Liver (tissue), 9 donors: ENCODE data around the gene COX4I1. TPM values are rescaled to one million over a fixed set of nuclear protein-coding genes. Genes with fewer than 3 reads are reported as not detected.

Experiments used
- DNase-seq: peaks from one replicate; pipeline ENCODE4 v3.0.0-alpha.2; 2017; ENCODE audit warnings: low spot score
- H3K27ac ChIP-seq, 2 donors: one replicate each; pipeline ENCODE4 v1.7.0; 2013; ENCODE audit warnings: inconsistent platforms in 2 of 2, low read length in 2 of 2, control low read depth in 1 of 2, low read depth in 1 of 2, mild to moderate bottlenecking in 1 of 2
- H3K27me3 ChIP-seq, 4 donors: one replicate each; pipeline versions ENCODE4 v1.6.1 to v1.7.0; 2013; ENCODE audit warnings: low read length in 3 of 4, inconsistent platforms in 1 of 4, mild to moderate bottlenecking in 1 of 4, moderate library complexity in 1 of 4; ENCODE audit not compliant: control insufficient read depth in 4 of 4, insufficient read depth in 4 of 4
- H3K36me3 ChIP-seq, 4 donors: one replicate each; pipeline versions ENCODE4 v1.6.1 to v1.7.0; 2013; ENCODE audit warnings: low read length in 3 of 4, mild to moderate bottlenecking in 3 of 4, low read depth in 1 of 4, moderate library complexity in 1 of 4; ENCODE audit not compliant: control insufficient read depth in 4 of 4, insufficient read depth in 3 of 4
- H3K4me1 ChIP-seq, 4 donors: one replicate each; pipeline versions ENCODE4 v1.6.1 to v1.7.0; 2013; ENCODE audit warnings: low read length in 3 of 4, mild to moderate bottlenecking in 3 of 4, moderate library complexity in 1 of 4; ENCODE audit not compliant: control insufficient read depth in 4 of 4, insufficient read depth in 4 of 4
- H3K4me3 ChIP-seq, 3 donors: one replicate each; pipeline versions ENCODE4 v1.6.1 to v1.7.0; 2013; ENCODE audit warnings: low read length in 3 of 3, control low read depth in 1 of 3, low read depth in 1 of 3, mild to moderate bottlenecking in 1 of 3
- H3K9ac ChIP-seq, 2 donors: one replicate each; pipeline ENCODE4 v1.7.0; 2013; ENCODE audit warnings: low read length in 2 of 2, mild to moderate bottlenecking in 2 of 2, moderate library complexity in 2 of 2, control low read depth in 1 of 2, low read depth in 1 of 2
- H3K9me3 ChIP-seq, 4 donors: one replicate each; pipeline versions ENCODE4 v1.6.1 to v1.7.0; 2013; ENCODE audit warnings: low read length in 3 of 4; ENCODE audit not compliant: control insufficient read depth in 4 of 4
- ATF3 ChIP-seq: IDR thresholded peaks from 2 replicates; pipeline ENCODE4 v1.6.1; 2016; ENCODE audit warnings: antibody characterized with exemption
- CTCF ChIP-seq: fragments of 150-350 bp; IDR thresholded peaks from 2 replicates; pipeline ENCODE4 v1.5.1; 2017; ENCODE audit warnings: improper control_type of control experiment, low read depth, low read length; ENCODE audit not compliant: missing input control
- EGR1 ChIP-seq, 2 donors: IDR thresholded peaks; 2 replicates each; pipeline ENCODE4 v1.6.1; 2016 to 2018; ENCODE audit warnings: antibody characterized with exemption in 2 of 2, low read depth in 2 of 2
- FOXA1 ChIP-seq: IDR thresholded peaks from 2 replicates; pipeline ENCODE4 v1.6.1; 2016; ENCODE audit warnings: antibody characterized with exemption
- FOXA2 ChIP-seq: IDR thresholded peaks from 2 replicates; pipeline ENCODE4 v1.6.1; 2016; ENCODE audit warnings: antibody characterized with exemption
- GABPA ChIP-seq, 2 donors: IDR thresholded peaks in 1 of 2; conservative IDR thresholded peaks in 1 of 2; 2 replicates each; pipeline ENCODE4 v1.6.1; 2016; ENCODE audit warnings: antibody characterized with exemption in 2 of 2, mild to moderate bottlenecking in 1 of 2, moderate library complexity in 1 of 2
- HNF4A ChIP-seq, 2 donors: conservative IDR thresholded peaks; 2 replicates each; pipeline ENCODE4 v1.6.1; 2016; ENCODE audit warnings: antibody characterized with exemption in 2 of 2, mild to moderate bottlenecking in 2 of 2
- HNF4G ChIP-seq: IDR thresholded peaks from 2 replicates; pipeline ENCODE4 v1.6.1; 2016; ENCODE audit warnings: antibody characterized with exemption
- JUND ChIP-seq, 2 donors: IDR thresholded peaks; 2 replicates each; pipeline ENCODE4 v1.6.1; 2016; ENCODE audit warnings: antibody characterized with exemption in 2 of 2
- MAX ChIP-seq: IDR thresholded peaks from 2 replicates; pipeline ENCODE4 v1.6.1; 2016; ENCODE audit warnings: antibody characterized with exemption
- NR2F2 ChIP-seq: IDR thresholded peaks from 2 replicates; pipeline ENCODE4 v1.6.1; 2016; ENCODE audit warnings: antibody characterized with exemption
- RAD21 ChIP-seq, 2 donors: IDR thresholded peaks; 2 replicates each; pipeline ENCODE4 v1.6.1; 2016; ENCODE audit warnings: antibody characterized with exemption in 2 of 2, mild to moderate bottlenecking in 2 of 2
- REST ChIP-seq: IDR thresholded peaks from 2 replicates; pipeline ENCODE4 v1.6.1; 2016; ENCODE audit warnings: antibody characterized with exemption, mild to moderate bottlenecking
- RXRA ChIP-seq, 2 donors: IDR thresholded peaks; 2 replicates each; pipeline ENCODE4 v1.6.1; 2017 to 2018; ENCODE audit warnings: antibody characterized with exemption in 2 of 2, mild to moderate bottlenecking in 1 of 2
- SP1 ChIP-seq: IDR thresholded peaks from 2 replicates; pipeline ENCODE4 v1.6.1; 2018; ENCODE audit warnings: antibody characterized with exemption, mild to moderate bottlenecking
- TAF1 ChIP-seq: conservative IDR thresholded peaks from 2 replicates; pipeline ENCODE4 v1.6.1; 2016; ENCODE audit warnings: antibody characterized with exemption, mild to moderate bottlenecking
- YY1 ChIP-seq: IDR thresholded peaks from 2 replicates; pipeline ENCODE4 v1.6.1; 2016; ENCODE audit warnings: antibody characterized with exemption, mild to moderate bottlenecking
- ZBTB33 ChIP-seq: IDR thresholded peaks from 2 replicates; pipeline ENCODE4 v1.6.1; 2016; ENCODE audit warnings: antibody characterized with exemption
- WGBS: extraction: QIAGEN DNeasy Blood & Tissue Kit; methylation state at CpG from one replicate; pipeline ENCODE4 v1.1.7; 2013; 5-methylcytosine and 5-hydroxymethylcytosine counted together
- polyA plus RNA-seq, 2 donors: library from polyadenylated mRNA; stranded (reverse) in 1 of 2; unstranded in 1 of 2; fragments of 200-250 nt in 1 of 2; fragments of >200 nt in 1 of 2; fragmentation: Nextera tagmentation in 1 of 2; extraction: Ambion mirVana in 1 of 2; gene quantifications; one replicate each; pipeline versions ENCODE4 v1.2.1 to v1.2.3, GENCODE V29; 2013 to 2015
- total RNA-seq, 2 donors: library from RNA; depleted of rRNA; stranded (reverse); fragments of >200 nt; gene quantifications; one replicate each; pipeline ENCODE4 v1.2.3, GENCODE V29; 2014
- donor health status: healthy.
- donor health status: healthy.
- donor health status: healthy.
- donor health status: healthy.
- donor health status: healthy.

COX4I1 gene
- total and polyA plus RNA-seq, 4 donors, result 186 to 576 (median 331) TPM

- Histone ChIP-seq H3K36me3 (peaks cover 0 to 38% (median 21%) of the 10 kb centered on the region in 4 donors), H3K9ac (peak overlapping the region; percentile 52 to 95), H3K9me3 (no peaks in the 10 kb centered on the region), H3K4me1 (peaks cover 4 to 33% (median 23%) of the 10 kb centered on the region in 4 donors), H3K27ac (peak overlapping the region in 1 of 2 donors; percentile 88), H3K27me3 (no peaks in the 10 kb centered on the region), H3K4me3 (peak overlapping the region; percentile 86 to 97 (median 96))
- under 1% methylated on average over 51 of the region's 51 CpGs for WGBS
- no peak for TF ChIP-seq HNF4G
- TF ChIP-seq NR2F2, result no peak
- TF ChIP-seq CTCF, result no peak
- TF ChIP-seq GABPA (IDR thresholded peaks at IDR 0.05 in 1 of 2, conservative IDR thresholded peaks at IDR 0.05 in 1 of 2), result no peak
- TF ChIP-seq TAF1, result no peak
- no peak for TF ChIP-seq JUND (IDR thresholded peaks at IDR 0.05)
- TF ChIP-seq EGR1 (IDR thresholded peaks at IDR 0.05; ENCODE audit: low read depth in 2 of 2), result no peak
- TF ChIP-seq ATF3, result no peak
- DNase-seq, result peak; percentile 52
Observed at GRCh38 chr16:85798901-85799496, 496 bp upstream of the COX4I1 start.

GRCh38 chr16:85800321-85800669, 800 bp downstream of the COX4I1 start:
- TF ChIP-seq HNF4G (no peak), JUND (IDR thresholded peaks at IDR 0.05) (no peak), GABPA (IDR thresholded peaks at IDR 0.05 in 1 of 2, conservative IDR thresholded peaks at IDR 0.05 in 1 of 2) (no peak), ATF3 (no peak), SP1 (no peak), RXRA (IDR thresholded peaks at IDR 0.05) (no peak), EGR1 (IDR thresholded peaks at IDR 0.05; ENCODE audit: low read depth in 2 of 2) (no peak), FOXA1 (no peak), MAX (no peak), RAD21 (IDR thresholded peaks at IDR 0.05) (no peak), FOXA2 (no peak), NR2F2 (no peak), HNF4A (conservative IDR thresholded peaks at IDR 0.05) (no peak), REST (no peak), TAF1 (no peak), CTCF (no peak), YY1 (no peak), ZBTB33 (no peak)
- peak overlapping the region; percentile 86 to 97 (median 96) for H3K4me3 ChIP-seq
- H3K9ac ChIP-seq, result peak overlapping the region; percentile 90 to 94
- WGBS, result 9% methylated on average over 9 of the region's 9 CpGs
- no peaks in the 10 kb centered on the region for H3K27me3 ChIP-seq
- peaks cover 0 to 44% (median 29%) of the 10 kb centered on the region in 4 donors for H3K36me3 ChIP-seq
- DNase-seq, result no peak
- H3K9me3 ChIP-seq, result no peaks in the 10 kb centered on the region
- peaks cover 4 to 33% (median 23%) of the 10 kb centered on the region in 4 donors for H3K4me1 ChIP-seq
- H3K27ac ChIP-seq, result peak overlapping the region; percentile 86 to 88
